HepG2 (cell line): ENCODE results near the gene TRIP4. TPM values are rescaled to one million over a fixed set of nuclear protein-coding genes. Genes with fewer than 3 reads are reported as not detected.

Source experiments
- ATAC-seq: fragments of 200-7000 bp; cut with Tn5 transposase; 3 replicates; pipeline ENCODE4 v1.9.1; 2020; ENCODE audit warnings: mild to moderate bottlenecking, moderate library complexity
- BruUV-seq: library from RNA; stranded (reverse); fragments of 400-500 nt; replicated peaks from 2 replicates; lab custom pipeline; 2021; lab: Mats Ljungman, UMichigan
- CTCF ChIA-PET: fragments of 300-600 bp; formaldehyde crosslinking; extraction: SDS; loops from one replicate; lab custom pipeline; 2021; ENCODE audit warnings: low total read pairs, inconsistent platforms, low intra/inter-chr PET ratio; lab: Yijun Ruan, JAX
- POLR2A ChIA-PET: fragments of 350-600 bp; sonication (Branson Sonifier 250); formaldehyde crosslinking; loops from one replicate; lab custom pipeline; 2020; ENCODE audit warnings: antibody characterized with exemption, inconsistent platforms; lab: Yijun Ruan, JAX
- DNase-seq: peaks from one replicate; pipeline ENCODE4 v3.0.0-alpha.2; 2015; ENCODE audit warnings: low spot score
- FAIRE-seq: peaks from 3 replicates; lab custom pipeline; 2011; peaks lifted over from hg19 to GRCh38; lab: Jason Lieb, UNC
- H2AFZ ChIP-seq: one replicate; pipeline ENCODE4 v1.6.1; 2011; ENCODE audit warnings: low read length, inconsistent platforms
- H3K27ac ChIP-seq: fragments of 300-600 bp; 3 replicates; pipeline ENCODE4 v1.8.0; 2011; ENCODE audit warnings: mixed run types, mild to moderate bottlenecking, mixed read lengths, low read length, inconsistent platforms; ENCODE audit not compliant: insufficient read depth; ENCODE audit errors: extremely low read length
- H3K27me3 ChIP-seq, 2 experiments: fragments of 200-600 bp in 1 of 2; 2 replicates in 1 of 2; 3 replicates in 1 of 2; pipeline versions ENCODE4 v1.6.0 to v1.8.0; 2011; ENCODE audit warnings: low read length in 2 of 2, mild to moderate bottlenecking in 2 of 2, moderate library complexity in 2 of 2, inconsistent platforms in 1 of 2; ENCODE audit not compliant: insufficient read depth in 2 of 2, control insufficient read depth in 1 of 2
- H3K36me3 ChIP-seq, 2 experiments: fragments of 200-600 bp in 1 of 2; replicated peaks in 1 of 2; 2 replicates in 1 of 2; 3 replicates in 1 of 2; pipeline versions ENCODE4 v1.5.1 to v1.8.0; 2011; ENCODE audit warnings: low read length in 2 of 2, inconsistent platforms in 1 of 2; ENCODE audit not compliant: insufficient read depth in 2 of 2, control insufficient read depth in 1 of 2
- H3K4me1 ChIP-seq: 2 replicates; pipeline ENCODE4 v1.5.1; 2012; ENCODE audit warnings: low read length, inconsistent platforms; ENCODE audit not compliant: insufficient read depth
- H3K4me2 ChIP-seq: 2 replicates; pipeline ENCODE4 v1.6.0; 2011; ENCODE audit warnings: low read depth, low read length, inconsistent platforms
- H3K4me3 ChIP-seq, 3 experiments: fragments of 200-600 bp in 1 of 3; sonication (generic), shearing (Covaris generic) in 1 of 3; replicated peaks in 1 of 3; 2 replicates each; pipeline ENCODE4 v1.5.1; 2011 to 2016; ENCODE audit warnings: low read length in 3 of 3, inconsistent platforms in 2 of 3, low read depth in 2 of 3, mild to moderate bottlenecking in 2 of 3, control low read depth in 1 of 3, mixed read lengths in 1 of 3; ENCODE audit not compliant: insufficient read depth in 1 of 3
- H3K79me2 ChIP-seq: one replicate; pipeline ENCODE4 v1.6.1; 2011; ENCODE audit warnings: low read length, inconsistent platforms; ENCODE audit not compliant: insufficient read depth
- H3K9ac ChIP-seq: 2 replicates; pipeline ENCODE4 v1.6.0; 2011; ENCODE audit warnings: mild to moderate bottlenecking, low read depth, low read length, inconsistent platforms; ENCODE audit not compliant: insufficient read depth
- H3K9me3 ChIP-seq: 2 replicates; pipeline ENCODE4 v1.5.1; 2012; ENCODE audit warnings: mild to moderate bottlenecking, low read length
- H4K20me1 ChIP-seq: 2 replicates; pipeline ENCODE4 v1.6.0; 2011; ENCODE audit warnings: inconsistent platforms, mild to moderate bottlenecking, low read length, moderate library complexity; ENCODE audit not compliant: insufficient read depth
- CENPX ChIP-seq: sonication (generic); formaldehyde crosslinking; IDR thresholded peaks from 2 replicates; pipeline ENCODE4 v1.9.0; 2021; ENCODE audit warnings: mild to moderate bottlenecking, missing genetic modification reagents, moderate library complexity
- GPBP1L1 ChIP-seq: sonication (generic); formaldehyde crosslinking; IDR thresholded peaks from 2 replicates; pipeline ENCODE4 v1.5.0; 2020; ENCODE audit warnings: mild to moderate bottlenecking, missing genetic modification reagents
- ISX ChIP-seq: sonication (generic); formaldehyde crosslinking; conservative IDR thresholded peaks from 2 replicates; pipeline ENCODE4 v1.5.0; 2020; ENCODE audit warnings: missing genetic modification reagents
- KDM5A ChIP-seq: fragments of 200-600 bp; sonication (generic); IDR thresholded peaks from 2 replicates; pipeline ENCODE4 v1.7.0; 2018; ENCODE audit warnings: antibody characterized with exemption, mild to moderate bottlenecking, low read length, borderline replicate concordance
- MAX ChIP-seq: IDR thresholded peaks from 2 replicates; pipeline ENCODE4 v1.6.1; 2012; ENCODE audit warnings: inconsistent platforms
- MED1 ChIP-seq: sonication (generic); formaldehyde crosslinking; IDR thresholded peaks from 2 replicates; pipeline ENCODE4 v1.4.0; 2020; ENCODE audit warnings: missing genetic modification reagents
- POGZ ChIP-seq: sonication (generic); formaldehyde crosslinking; IDR thresholded peaks from 2 replicates; pipeline ENCODE4 v1.4.0; 2020; ENCODE audit warnings: mild to moderate bottlenecking, missing genetic modification reagents
- POLR2AphosphoS2 ChIP-seq: IDR thresholded peaks from 2 replicates; pipeline ENCODE4 v1.6.1; 2011; ENCODE audit warnings: low read depth, low read length, improper control_type of control experiment
- POLR2AphosphoS5 ChIP-seq: IDR thresholded peaks from 2 replicates; pipeline ENCODE4 v1.6.1; 2012; ENCODE audit warnings: low read depth, low read length
- SAFB2 ChIP-seq: sonication (generic); formaldehyde crosslinking; IDR thresholded peaks from 2 replicates; pipeline ENCODE4 v1.5.1; 2020; ENCODE audit warnings: missing genetic modification reagents, low read depth, mild to moderate bottlenecking, borderline replicate concordance
- TBL1XR1 ChIP-seq: fragments of 150-350 bp; IDR thresholded peaks from 2 replicates; pipeline ENCODE4 v1.6.1; 2014; ENCODE audit warnings: borderline replicate concordance, low read length; ENCODE audit not compliant: partially characterized antibody
- XRCC5 ChIP-seq: fragments of 200-400 bp; formaldehyde crosslinking; optimal IDR thresholded peaks from 2 replicates; pipeline ENCODE3; 2017; ENCODE audit warnings: mild to moderate bottlenecking, low read length
- ZBTB38 ChIP-seq: sonication (generic); formaldehyde crosslinking; IDR thresholded peaks from 2 replicates; pipeline ENCODE4 v1.5.1; 2020; ENCODE audit warnings: mild to moderate bottlenecking, missing genetic modification reagents
- ZHX1 ChIP-seq: sonication (generic); formaldehyde crosslinking; IDR thresholded peaks from 2 replicates; pipeline ENCODE4 v1.8.1; 2022; ENCODE audit warnings: low read depth, mild to moderate bottlenecking, missing genetic modification reagents
- ZKSCAN5 ChIP-seq: sonication (generic); formaldehyde crosslinking; IDR thresholded peaks from 2 replicates; pipeline ENCODE4 v1.5.1; 2020; ENCODE audit warnings: mild to moderate bottlenecking, missing genetic modification reagents
- ZNF337 ChIP-seq: sonication (generic); formaldehyde crosslinking; IDR thresholded peaks from 2 replicates; pipeline ENCODE4 v1.5.1; 2020; ENCODE audit warnings: missing genetic modification reagents, low read depth, mild to moderate bottlenecking, borderline replicate concordance
- ZNF710 ChIP-seq: sonication (generic); formaldehyde crosslinking; IDR thresholded peaks from 2 replicates; pipeline ENCODE4 v1.5.0; 2020; ENCODE audit warnings: mild to moderate bottlenecking, missing genetic modification reagents, borderline replicate concordance
- ZNF75D ChIP-seq: sonication (generic); formaldehyde crosslinking; IDR thresholded peaks from 2 replicates; pipeline ENCODE4 v1.8.1; 2023; ENCODE audit warnings: missing genetic modification reagents, mild to moderate bottlenecking, borderline replicate concordance
- ZNF761 ChIP-seq: sonication (generic); formaldehyde crosslinking; conservative IDR thresholded peaks from 2 replicates; pipeline ENCODE4 v1.4.0; 2020; ENCODE audit warnings: mild to moderate bottlenecking, missing genetic modification reagents
- ZNF878 ChIP-seq: sonication (generic); formaldehyde crosslinking; IDR thresholded peaks from 2 replicates; pipeline ENCODE4 v1.8.1; 2023; ENCODE audit warnings: mild to moderate bottlenecking, missing genetic modification reagents, moderate library complexity
- in situ Hi-C: cut with HindIII; loops from 2 replicates; pipeline ENCODE4 v1.10.0; 2017; ENCODE audit warnings: low pct_unique_long_range_greater_than_20kb; ENCODE audit not compliant: extremely low pct_ligation_motif_present
- intact Hi-C: fragments of 100-400 bp; cut with micrococcal nuclease; formaldehyde crosslinking; loops from one replicate; pipeline ENCODE4 v1.10.0; 2022; ENCODE audit not compliant: unreplicated experiment
- polyA plus RNA-seq, 8 experiments: library from polyadenylated mRNA; depleted of rRNA in 3 of 8; stranded (reverse) in 7 of 8; unstranded in 1 of 8; fragments of >200 nt; fragmentation: Illumina TruSeq in 4 of 8; extraction: Trizol in 4 of 8; gene quantifications; 2 replicates each; pipeline versions ENCODE4 v1.2.1 to v1.2.3, GENCODE V29; 2011 to 2016; ENCODE audit warnings: low read depth in 4 of 8, missing spikeins in 1 of 8, mixed read lengths in 1 of 8; ENCODE audit not compliant: insufficient read depth in 1 of 8
- total RNA-seq, 5 experiments: library from RNA; depleted of rRNA; stranded (reverse); fragments of >200 nt; fragmentation: Illumina TruSeq; extraction: Trizol; gene quantifications; 2 replicates each; pipeline ENCODE4 v1.2.3, GENCODE V29; 2016; ENCODE audit warnings: low read depth in 1 of 5

The TRIP4 gene
- total and polyA plus RNA-seq, 2 of the 13 experiments (the other 11 are each of a cell fraction or from before 2014, with no cell fraction given) = 7.1 to 11.8 TPM

GRCh38 chr15:64429448-64429847 is 41.8 kb downstream of the TRIP4 start:
- H3K9ac ChIP-seq = no peak overlapping the region
- no peaks in the 10 kb centered on the region for H3K27me3 ChIP-seq
- DNase-seq = no peak
- H2AFZ ChIP-seq = no peak overlapping the region
- no peak overlapping the region for H3K4me3 ChIP-seq
- intact Hi-C loops = loop anchor here (10.0 kb wide), 1 partner anchor 225 kb away; no protein-coding TSS in a partner anchor
- H3K27ac ChIP-seq = no peak overlapping the region
- no peaks in the 10 kb centered on the region for H4K20me1 ChIP-seq
- ChIA-PET CTCF (no interaction called here), POLR2A (no interaction called here)
- no peak for ATAC-seq
- no peaks in the 10 kb centered on the region for H3K4me1 ChIP-seq
- TF ChIP-seq ZNF337 (CRISPR knock-in tag) (no peak), POLR2AphosphoS5 (no peak), MED1 (CRISPR knock-in tag) (no peak), ISX (no peak), POGZ (CRISPR knock-in tag) (no peak), ZNF710 (CRISPR knock-in tag) (no peak), SAFB2 (CRISPR knock-in tag) (no peak), CENPX (no peak), MAX (no peak), ZBTB38 (CRISPR knock-in tag) (no peak), GPBP1L1 (CRISPR knock-in tag) (no peak), XRCC5 (no peak), ZKSCAN5 (CRISPR knock-in tag) (no peak), ZNF75D (CRISPR knock-in tag) (no peak), ZNF761 (CRISPR knock-in tag) (no peak), TBL1XR1 (no peak), ZHX1 (no peak), ZNF878 (no peak), POLR2AphosphoS2 (no peak), KDM5A (no peak)
- no peak overlapping the region for H3K4me2 ChIP-seq
- BruUV-seq = no TSS peak
- H3K79me2 ChIP-seq = no peaks in the 10 kb centered on the region
- H3K36me3 ChIP-seq = peaks cover 4 to 37% of the 10 kb centered on the region in 2 experiments; a peak in 2 of 5 replicates
- no peak for FAIRE-seq
- no peaks in the 10 kb centered on the region for H3K9me3 ChIP-seq
- in situ Hi-C loops = no loop called here
